Measurements from ENCODE around the gene TMEM59. TPM values are rescaled to one million over a fixed set of nuclear protein-coding genes. Genes with fewer than 3 reads are reported as not detected.

TMEM59 gene
- total and polyA plus RNA-seq, 10 donors = 73.1 to 295 (median 223) TPM

DNA sequence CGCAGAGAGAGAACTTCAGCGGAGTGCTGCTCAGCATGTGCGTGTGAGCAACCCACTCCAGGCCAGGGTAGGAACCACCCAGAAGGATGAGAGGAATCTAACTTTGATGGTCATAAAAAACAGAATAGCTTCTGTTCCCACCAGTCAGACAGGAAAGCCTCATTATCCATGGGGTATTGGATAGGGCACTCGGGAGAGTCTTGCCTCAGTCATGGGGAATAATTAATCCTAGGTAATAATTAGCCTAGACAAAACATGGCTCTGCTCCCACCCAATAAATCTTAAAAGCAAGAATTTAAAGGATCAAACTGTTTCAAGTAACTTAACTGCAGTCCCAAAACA is 70.3 kb downstream of the TMEM59 start:
- Histone ChIP-seq H3K36me3 (no peaks in the 10 kb centered on the region), H3K9me3 (no peaks in the 10 kb centered on the region), H3K27me3 (replicated peaks in 1 of 7) (peaks cover 0 to 5% (median 0%) of the 10 kb centered on the region in 7 donors), H3K27ac (peak overlapping the region in 1 of 8 donors; percentile 53), H3K4me1 (peaks cover 0 to 14% (median 8%) of the 10 kb centered on the region in 6 donors), H3K4me3 (peak overlapping the region in 5 of 8 donors; percentile 0 to 54 (median 22))
- intact Hi-C loops (cut with DNase I; ENCODE audit: low total_unique reads) = no loop called here
- DNase-seq = no peak
- WGBS, 5 donors = 62 to 79% (median 78%) methylated on average over 4 of the region's 4 CpGs
- TF ChIP-seq POLR2A (IDR thresholded peaks at IDR 0.05) = no peak
- TF ChIP-seq, protein P1, sequence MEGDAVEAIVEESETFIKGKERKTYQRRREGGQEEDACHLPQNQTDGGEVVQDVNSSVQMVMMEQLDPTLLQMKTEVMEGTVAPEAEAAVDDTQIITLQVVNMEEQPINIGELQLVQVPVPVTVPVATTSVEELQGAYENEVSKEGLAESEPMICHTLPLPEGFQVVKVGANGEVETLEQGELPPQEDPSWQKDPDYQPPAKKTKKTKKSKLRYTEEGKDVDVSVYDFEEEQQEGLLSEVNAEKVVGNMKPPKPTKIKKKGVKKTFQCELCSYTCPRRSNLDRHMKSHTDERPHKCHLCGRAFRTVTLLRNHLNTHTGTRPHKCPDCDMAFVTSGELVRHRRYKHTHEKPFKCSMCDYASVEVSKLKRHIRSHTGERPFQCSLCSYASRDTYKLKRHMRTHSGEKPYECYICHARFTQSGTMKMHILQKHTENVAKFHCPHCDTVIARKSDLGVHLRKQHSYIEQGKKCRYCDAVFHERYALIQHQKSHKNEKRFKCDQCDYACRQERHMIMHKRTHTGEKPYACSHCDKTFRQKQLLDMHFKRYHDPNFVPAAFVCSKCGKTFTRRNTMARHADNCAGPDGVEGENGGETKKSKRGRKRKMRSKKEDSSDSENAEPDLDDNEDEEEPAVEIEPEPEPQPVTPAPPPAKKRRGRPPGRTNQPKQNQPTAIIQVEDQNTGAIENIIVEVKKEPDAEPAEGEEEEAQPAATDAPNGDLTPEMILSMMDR (IDR thresholded peaks at IDR 0.05 in 8 of 11, conservative IDR thresholded peaks at IDR 0.05 in 3 of 11) = no peak
- no peak for TF ChIP-seq POLR2AphosphoS5 (IDR thresholded peaks at IDR 0.05)

DNA sequence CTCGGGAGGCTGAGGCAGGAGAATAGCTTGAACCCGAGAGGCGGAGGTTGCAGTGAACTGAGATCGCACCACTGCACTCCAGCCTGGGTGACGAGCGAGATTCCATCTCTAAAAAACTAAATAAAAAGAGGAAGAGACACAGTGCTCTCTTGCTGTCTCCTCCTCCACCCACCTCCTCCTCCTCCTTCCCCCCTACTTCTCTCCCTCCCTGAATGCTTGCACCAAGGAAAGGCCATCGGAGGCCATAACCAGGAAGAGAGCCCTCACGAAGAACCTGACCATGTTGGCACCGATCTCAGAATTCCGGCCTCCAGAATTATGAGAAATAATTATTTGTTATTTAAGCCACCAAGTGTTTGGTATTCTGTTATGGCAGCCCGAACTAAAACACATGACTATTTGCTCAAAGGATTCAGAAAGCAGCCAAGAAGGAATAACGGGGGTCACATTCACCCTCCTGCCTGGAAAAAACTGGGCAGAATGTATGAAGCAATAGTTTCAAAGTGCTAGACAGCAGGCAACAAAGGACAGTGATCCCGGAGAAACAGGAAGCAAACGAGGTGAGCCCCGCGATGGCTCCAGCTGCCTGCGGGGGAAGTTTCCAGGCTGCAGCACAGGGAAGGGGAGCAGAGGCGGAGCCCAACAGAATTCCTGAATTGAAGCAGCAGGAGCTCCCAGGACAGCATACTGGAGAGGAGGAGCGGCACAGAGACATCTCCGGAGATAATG is 70.8 kb downstream of the TMEM59 start:
- no peak for TF ChIP-seq POLR2AphosphoS5 (IDR thresholded peaks at IDR 0.05)
- TF ChIP-seq POLR2A (IDR thresholded peaks at IDR 0.05) = no peak
- TF ChIP-seq, protein P1 (IDR thresholded peaks at IDR 0.05 in 8 of 11, conservative IDR thresholded peaks at IDR 0.05 in 3 of 11) = no peak
- Histone ChIP-seq H3K4me1 (peaks cover 0 to 14% (median 8%) of the 10 kb centered on the region in 6 donors), H3K36me3 (no peaks in the 10 kb centered on the region), H3K27me3 (replicated peaks in 1 of 7) (peaks cover 0 to 5% (median 0%) of the 10 kb centered on the region in 7 donors), H3K4me3 (peak overlapping the region in 5 of 8 donors; percentile 0 to 54 (median 22)), H3K27ac (peak overlapping the region in 2 of 8 donors; percentile 26 to 53), H3K9me3 (no peaks in the 10 kb centered on the region)
- no peak for DNase-seq
- intact Hi-C loops (cut with DNase I; ENCODE audit: low total_unique reads) = no loop called here
- 45 to 48% (median 46%) methylated on average over 20 of the region's 20 CpGs for WGBS, 5 donors

DNA sequence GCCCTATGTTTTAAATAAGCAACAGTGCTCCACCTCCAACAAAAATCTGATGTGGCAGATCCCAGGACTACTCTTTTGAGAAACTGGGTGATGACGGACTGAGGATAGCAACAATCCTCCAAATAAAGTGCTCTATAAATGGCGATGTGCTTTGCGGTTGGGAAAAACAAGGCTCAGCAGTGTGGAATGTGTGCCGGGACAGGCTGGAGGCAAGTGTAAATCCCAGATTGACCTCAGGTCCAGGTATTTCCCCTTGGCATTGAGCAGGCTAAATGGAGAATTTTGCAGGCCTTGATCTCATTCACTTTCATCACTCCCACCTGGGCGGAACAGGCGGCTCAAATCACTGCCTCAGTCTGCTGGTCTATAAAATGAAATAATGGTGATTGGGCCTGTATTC is 71.8 kb downstream of the TMEM59 start:
- no peaks in the 10 kb centered on the region for H3K36me3 ChIP-seq
- intact Hi-C loops (cut with DNase I; ENCODE audit: low total_unique reads) = no loop called here

More for the DNA sequence above, 71.8 kb downstream of the TMEM59 start:
- 96 to 100% (median 97%) methylated on average over 6 of the region's 6 CpGs for WGBS, 5 donors
- Histone ChIP-seq H3K4me1 (peaks cover 0 to 14% (median 8%) of the 10 kb centered on the region in 6 donors), H3K9me3 (no peaks in the 10 kb centered on the region), H3K27ac (no peak overlapping the region), H3K4me3 (no peak overlapping the region), H3K27me3 (replicated peaks in 1 of 7) (peaks cover 0 to 5% (median 0%) of the 10 kb centered on the region in 7 donors)
- TF ChIP-seq, protein P1 (IDR thresholded peaks at IDR 0.05 in 8 of 11, conservative IDR thresholded peaks at IDR 0.05 in 3 of 11) = no peak
- TF ChIP-seq POLR2AphosphoS5 (IDR thresholded peaks at IDR 0.05) (no peak), POLR2A (IDR thresholded peaks at IDR 0.05) (no peak)
- no peak for DNase-seq

Measured in spleen (tissue), 11 donors.